ENCODE data around the gene LRRC8E.

GRCh38 chr19:7913652-7914051, 25.3 kb downstream of the LRRC8E start:
- TF ChIP-seq EZH2 (IDR thresholded peaks at IDR 0.05; ENCODE audit: borderline replicate concordance, low read length) (no peak), CTCF (conservative IDR thresholded peaks at IDR 0.05 in 1 of 2, IDR thresholded peaks at IDR 0.05 in 1 of 2; ENCODE audit: extremely low read depth in 1 of 2, insufficient read depth in 1 of 2, low read depth in 1 of 2, low read length in 2 of 2) (no peak)

Data from mammary epithelial cell (primary cell).